Endodermal cell (in vitro differentiated cells): ENCODE data around the gene HLCS. TPM values are rescaled to one million over a fixed set of nuclear protein-coding genes. Genes with fewer than 3 reads are reported as not detected.

Experiments
- DNase-seq: peaks from one replicate; pipeline ENCODE4 v3.0.0-alpha.2; 2017
- H3K27ac ChIP-seq: 2 replicates; pipeline ENCODE4 v1.5.1; 2013; ENCODE audit warnings: mild to moderate bottlenecking, low read depth, low read length, moderate library complexity
- H3K27me3 ChIP-seq: 2 replicates; pipeline ENCODE4 v1.6.1; 2013; ENCODE audit warnings: mild to moderate bottlenecking, low read length, moderate library complexity; ENCODE audit not compliant: insufficient read depth, control insufficient read depth, poor library complexity, severe bottlenecking
- H3K36me3 ChIP-seq: 2 replicates; pipeline ENCODE4 v1.7.0; 2013; ENCODE audit warnings: mild to moderate bottlenecking, low read length, moderate library complexity; ENCODE audit not compliant: control insufficient read depth, insufficient read depth
- H3K4me1 ChIP-seq: one replicate; pipeline ENCODE4 v1.7.0; 2013; ENCODE audit warnings: low read length; ENCODE audit not compliant: control insufficient read depth, insufficient read depth
- H3K4me3 ChIP-seq: 2 replicates; pipeline ENCODE4 v1.5.1; 2013; ENCODE audit warnings: mild to moderate bottlenecking, low read length, moderate library complexity
- H3K9ac ChIP-seq: 2 replicates; pipeline ENCODE4 v1.6.1; 2013; ENCODE audit warnings: mild to moderate bottlenecking, low read length, moderate library complexity; ENCODE audit not compliant: poor library complexity, severe bottlenecking; ENCODE audit errors: extremely low read depth
- H3K9me3 ChIP-seq: 2 replicates; pipeline ENCODE4 v1.6.1; 2013; ENCODE audit warnings: mild to moderate bottlenecking, low read length, moderate library complexity; ENCODE audit not compliant: control insufficient read depth
- H3K27ac Mint-ChIP-seq: 2 replicates; pipeline ENCODE4 v1.8.0; 2020; ENCODE audit warnings: mixed read lengths
- H3K27me3 Mint-ChIP-seq: 2 replicates; pipeline ENCODE4 v1.8.0; 2021; ENCODE audit warnings: mild to moderate bottlenecking, mixed read lengths; ENCODE audit not compliant: insufficient read depth
- H3K36me3 Mint-ChIP-seq: 2 replicates; pipeline ENCODE4 v1.8.0; 2020; ENCODE audit warnings: low read depth, mixed read lengths
- H3K4me1 Mint-ChIP-seq: 2 replicates; pipeline ENCODE4 v1.8.0; 2020; ENCODE audit warnings: mixed read lengths
- H3K4me3 Mint-ChIP-seq: 2 replicates; pipeline ENCODE4 v1.8.0; 2020; ENCODE audit warnings: mild to moderate bottlenecking, moderate library complexity, mixed read lengths
- H3K9me3 Mint-ChIP-seq: 2 replicates; pipeline ENCODE4 v1.8.0; 2020; ENCODE audit warnings: mild to moderate bottlenecking, mixed read lengths
- WGBS, 2 experiments: methylation state at CpG; one replicate each; pipeline versions ENCODE4 v1.1.5 to v1.1.7; 2013; ENCODE audit warnings: missing lambda C conversion rate in 2 of 2, mixed read lengths in 1 of 2; ENCODE audit not compliant: insufficient coverage in 1 of 2, insufficient read length in 1 of 2; 5-methylcytosine and 5-hydroxymethylcytosine counted together
- total RNA-seq, 2 donors: library from RNA; stranded (reverse); fragmentation: NEBNext Ultra II Directional in 1 of 2; extraction: Animal tissue kit (Norgen Biotek cat#: 25700) in 1 of 2; gene quantifications; 2 replicates in 1 of 2; 3 replicates in 1 of 2; pipeline ENCODE4 v1.2.1, GENCODE V29; 2021
- TF ChIP-seq, protein P1 (sequence below): fragments of 200-600 bp; sonication (generic); conservative IDR thresholded peaks from 2 replicates; pipeline ENCODE4 v1.5.0; 2021; ENCODE audit warnings: antibody characterized with exemption, mild to moderate bottlenecking

HLCS gene
- total RNA-seq, 2 donors from 2014 or later, result 25.0 to 30.1 TPM

GRCh38 chr21:36745459-36745858 is 221.0 kb downstream of the HLCS start:
- no peak overlapping the region for H3K4me3 Mint-ChIP-seq
- no peak for DNase-seq
- H3K27ac Mint-ChIP-seq, result no peak overlapping the region
- H3K27me3 Mint-ChIP-seq, result peaks cover 72% of the 10 kb centered on the region
- H3K9me3 ChIP-seq, result no peaks in the 10 kb centered on the region
- 89 to 100% methylated on average over 3 to 4 of the region's 5 CpGs for WGBS, 2 experiments
- no peaks in the 10 kb centered on the region for H3K36me3 ChIP-seq
- no peak overlapping the region for H3K9ac ChIP-seq
- H3K4me1 Mint-ChIP-seq, result peaks cover 29% of the 10 kb centered on the region
- H3K4me3 ChIP-seq, result no peak overlapping the region
- H3K4me1 ChIP-seq, result peaks cover 6% of the 10 kb centered on the region
- TF ChIP-seq, protein P1, sequence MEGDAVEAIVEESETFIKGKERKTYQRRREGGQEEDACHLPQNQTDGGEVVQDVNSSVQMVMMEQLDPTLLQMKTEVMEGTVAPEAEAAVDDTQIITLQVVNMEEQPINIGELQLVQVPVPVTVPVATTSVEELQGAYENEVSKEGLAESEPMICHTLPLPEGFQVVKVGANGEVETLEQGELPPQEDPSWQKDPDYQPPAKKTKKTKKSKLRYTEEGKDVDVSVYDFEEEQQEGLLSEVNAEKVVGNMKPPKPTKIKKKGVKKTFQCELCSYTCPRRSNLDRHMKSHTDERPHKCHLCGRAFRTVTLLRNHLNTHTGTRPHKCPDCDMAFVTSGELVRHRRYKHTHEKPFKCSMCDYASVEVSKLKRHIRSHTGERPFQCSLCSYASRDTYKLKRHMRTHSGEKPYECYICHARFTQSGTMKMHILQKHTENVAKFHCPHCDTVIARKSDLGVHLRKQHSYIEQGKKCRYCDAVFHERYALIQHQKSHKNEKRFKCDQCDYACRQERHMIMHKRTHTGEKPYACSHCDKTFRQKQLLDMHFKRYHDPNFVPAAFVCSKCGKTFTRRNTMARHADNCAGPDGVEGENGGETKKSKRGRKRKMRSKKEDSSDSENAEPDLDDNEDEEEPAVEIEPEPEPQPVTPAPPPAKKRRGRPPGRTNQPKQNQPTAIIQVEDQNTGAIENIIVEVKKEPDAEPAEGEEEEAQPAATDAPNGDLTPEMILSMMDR, result no peak
- no peaks in the 10 kb centered on the region for H3K36me3 Mint-ChIP-seq
- H3K27ac ChIP-seq, result no peak overlapping the region
- H3K9me3 Mint-ChIP-seq, result no peaks in the 10 kb centered on the region
- peaks cover 35% of the 10 kb centered on the region for H3K27me3 ChIP-seq

- H3K4me1 Mint-ChIP-seq, result peaks cover 21% of the 10 kb centered on the region
- Histone ChIP-seq H3K9ac (no peak overlapping the region), H3K9me3 (no peaks in the 10 kb centered on the region), H3K27me3 (peaks cover 34% of the 10 kb centered on the region), H3K4me3 (no peak overlapping the region), H3K4me1 (peaks cover 4% of the 10 kb centered on the region), H3K27ac (no peak overlapping the region), H3K36me3 (no peaks in the 10 kb centered on the region)
- H3K27ac Mint-ChIP-seq, result no peak overlapping the region
- DNase-seq, result no peak
- no peaks in the 10 kb centered on the region for H3K9me3 Mint-ChIP-seq
- H3K27me3 Mint-ChIP-seq, result peaks cover 69% of the 10 kb centered on the region
- no peaks in the 10 kb centered on the region for H3K36me3 Mint-ChIP-seq
- WGBS, 2 experiments, result 88 to 90% methylated on average over 18 to 30 of the region's 30 CpGs
- H3K4me3 Mint-ChIP-seq, result no peak overlapping the region
- TF ChIP-seq, protein P1, result no peak
Observed at GRCh38 chr21:36744560-36745231, 221.8 kb downstream of the HLCS start.

GRCh38 chr21:36744190-36744559 is 222.3 kb downstream of the HLCS start:
- TF ChIP-seq, protein P1, result no peak
- Mint-ChIP-seq H3K4me3 (no peak overlapping the region), H3K9me3 (no peaks in the 10 kb centered on the region), H3K4me1 (peaks cover 17% of the 10 kb centered on the region), H3K27me3 (peaks cover 69% of the 10 kb centered on the region), H3K36me3 (no peaks in the 10 kb centered on the region), H3K27ac (no peak overlapping the region)
- 100% methylated on average over 1 to 3 of the region's 3 CpGs for WGBS, 2 experiments
- H3K9me3 ChIP-seq, result no peaks in the 10 kb centered on the region
- H3K4me3 ChIP-seq, result no peak overlapping the region
- H3K4me1 ChIP-seq, result peaks cover 4% of the 10 kb centered on the region
- H3K9ac ChIP-seq, result no peak overlapping the region
- H3K27ac ChIP-seq, result no peak overlapping the region
- H3K27me3 ChIP-seq, result peaks cover 29% of the 10 kb centered on the region
- no peaks in the 10 kb centered on the region for H3K36me3 ChIP-seq
- no peak for DNase-seq
